Measurements from ENCODE around the gene SEPTIN8. TPM values are rescaled to one million over a fixed set of nuclear protein-coding genes. Genes with fewer than 3 reads are reported as not detected.
A peak's percentile ranks its signal among the peaks of the same experiment; 100 is the strongest.

SEPTIN8 gene
- total RNA-seq, 1 experiment from 2014 or later = 12.4 TPM

DNA sequence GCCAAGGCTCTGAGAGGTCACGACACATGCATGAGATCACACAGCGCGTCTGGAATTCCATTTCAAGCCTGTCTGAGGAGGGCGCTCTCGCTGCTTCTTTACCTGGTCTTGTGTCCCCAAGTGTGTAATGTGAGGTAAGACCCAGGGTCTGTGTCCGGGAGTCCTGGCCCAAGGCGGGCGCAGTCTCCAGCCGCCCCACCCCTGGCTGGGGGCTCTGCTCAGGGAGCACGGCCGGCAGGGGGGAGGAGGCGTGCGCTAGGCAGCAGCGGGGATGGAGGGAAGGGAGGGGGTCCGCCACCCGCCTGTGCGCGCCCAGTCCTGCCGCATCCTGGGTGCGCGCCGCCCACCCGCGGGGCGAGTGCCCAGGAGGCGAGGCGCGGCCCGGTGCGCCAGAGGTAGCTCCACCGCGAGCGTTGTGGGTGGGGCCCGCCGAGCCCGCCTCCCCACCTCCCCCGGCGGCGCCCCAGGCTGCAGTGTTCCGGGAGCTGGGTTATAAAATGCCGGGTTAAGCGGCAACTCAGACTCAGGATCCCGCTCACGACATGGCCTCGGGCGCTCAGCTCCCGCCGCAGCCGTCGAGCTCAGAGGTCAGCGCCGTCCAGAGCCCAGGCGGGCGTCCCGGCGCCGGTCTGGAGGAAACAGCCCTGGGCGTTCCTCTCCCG lies 30.0 kb downstream of the SEPTIN8 start, which contains the start of gene CCNI2:
Gene CCNI2 (plus strand): TSS at position 473 of the 662 bp plus-strand sequence. CDS start 70 bp downstream, at position 543.
- H3K27me3 ChIP-seq (ENCODE audit: control insufficient read depth, insufficient read depth, low read length) = peaks cover 43% of the 10 kb centered on the region
- DNase-seq = peak; percentile 86

DNA sequence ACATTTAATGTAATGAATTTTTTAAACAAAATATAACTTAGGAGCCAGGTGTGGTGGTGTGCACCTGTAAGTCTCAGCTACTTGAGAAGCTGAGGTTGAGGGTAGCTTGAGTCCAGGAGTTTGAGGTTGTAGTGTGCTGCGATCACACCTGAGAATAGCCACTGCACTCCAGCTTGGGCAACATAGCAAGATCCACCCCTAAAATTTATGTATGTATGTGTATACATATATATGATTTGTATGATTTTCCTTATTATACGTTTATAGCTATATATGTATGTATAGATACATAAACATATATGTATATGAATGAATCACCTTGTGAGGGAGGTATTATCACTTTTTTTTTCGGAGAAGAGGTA lies 30.5 kb downstream of the SEPTIN8 start:
- H3K4me3 ChIP-seq (ENCODE audit: insufficient read depth, low read depth, low read length) = no peak overlapping the region
- H3K36me3 ChIP-seq (replicated peaks; ENCODE audit: control insufficient read depth, insufficient read depth, low read length) = no peaks in the 10 kb centered on the region
- DNase-seq = no peak
- peaks cover 43% of the 10 kb centered on the region for H3K27me3 ChIP-seq (ENCODE audit: control insufficient read depth, insufficient read depth, low read length)

More for the DNA sequence above, 30.0 kb downstream of the SEPTIN8 start, which contains the start of gene CCNI2:
- peak within 1 kb of the TSS; percentile 48 for H3K4me3 ChIP-seq (ENCODE audit: insufficient read depth, low read depth, low read length)
- H3K36me3 ChIP-seq (replicated peaks; ENCODE audit: control insufficient read depth, insufficient read depth, low read length) = no peaks in the 10 kb centered on the region

- no peak for DNase-seq
- H3K27me3 ChIP-seq (ENCODE audit: control insufficient read depth, insufficient read depth, low read length) = peaks cover 37% of the 10 kb centered on the region
- no peaks in the 10 kb centered on the region for H3K36me3 ChIP-seq (replicated peaks; ENCODE audit: control insufficient read depth, insufficient read depth, low read length)
- H3K4me3 ChIP-seq (ENCODE audit: insufficient read depth, low read depth, low read length) = no peak overlapping the region
Observed at GRCh38 chr5:132744659-132745058, 32.4 kb downstream of the SEPTIN8 start.

- Histone ChIP-seq H3K27me3 (ENCODE audit: control insufficient read depth, insufficient read depth, low read length) (peaks cover 19% of the 10 kb centered on the region), H3K4me3 (ENCODE audit: insufficient read depth, low read depth, low read length) (no peak overlapping the region), H3K36me3 (replicated peaks; ENCODE audit: control insufficient read depth, insufficient read depth, low read length) (no peaks in the 10 kb centered on the region)
- no peak for DNase-seq
Observed at GRCh38 chr5:132742626-132743025, 34.4 kb downstream of the SEPTIN8 start.

DNA sequence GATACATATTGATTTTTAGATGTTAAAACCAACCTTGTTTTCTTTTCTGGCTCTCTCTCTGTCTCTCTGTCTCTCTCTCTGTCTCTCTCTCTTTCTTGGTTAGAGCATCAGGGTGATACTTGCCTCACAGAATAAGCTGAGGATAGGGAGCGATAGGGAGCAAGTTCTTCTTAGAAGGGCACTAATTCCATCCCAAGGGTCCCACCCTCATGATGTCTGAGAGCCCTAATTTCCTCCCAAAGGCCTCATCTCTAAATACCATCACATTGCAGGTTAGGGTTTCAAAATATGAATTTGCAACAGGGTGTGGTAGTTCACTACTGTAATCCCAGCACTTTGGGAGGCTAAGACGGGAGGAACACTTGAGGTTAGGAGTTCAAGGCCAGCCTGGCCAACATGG lies 34.9 kb downstream of the SEPTIN8 start:
- peaks cover 15% of the 10 kb centered on the region for H3K27me3 ChIP-seq (ENCODE audit: control insufficient read depth, insufficient read depth, low read length)
- H3K4me3 ChIP-seq (ENCODE audit: insufficient read depth, low read depth, low read length) = no peak overlapping the region
- no peak for DNase-seq
- no peaks in the 10 kb centered on the region for H3K36me3 ChIP-seq (replicated peaks; ENCODE audit: control insufficient read depth, insufficient read depth, low read length)

- Histone ChIP-seq H3K4me3 (ENCODE audit: insufficient read depth, low read depth, low read length) (no peak overlapping the region), H3K27me3 (ENCODE audit: control insufficient read depth, insufficient read depth, low read length) (peaks cover 2% of the 10 kb centered on the region; the same call in 1 of the 2 replicates), H3K36me3 (replicated peaks; ENCODE audit: control insufficient read depth, insufficient read depth, low read length) (no peaks in the 10 kb centered on the region)
- DNase-seq = no peak
Observed at GRCh38 chr5:132739232-132739631, 37.8 kb downstream of the SEPTIN8 start.

DNA sequence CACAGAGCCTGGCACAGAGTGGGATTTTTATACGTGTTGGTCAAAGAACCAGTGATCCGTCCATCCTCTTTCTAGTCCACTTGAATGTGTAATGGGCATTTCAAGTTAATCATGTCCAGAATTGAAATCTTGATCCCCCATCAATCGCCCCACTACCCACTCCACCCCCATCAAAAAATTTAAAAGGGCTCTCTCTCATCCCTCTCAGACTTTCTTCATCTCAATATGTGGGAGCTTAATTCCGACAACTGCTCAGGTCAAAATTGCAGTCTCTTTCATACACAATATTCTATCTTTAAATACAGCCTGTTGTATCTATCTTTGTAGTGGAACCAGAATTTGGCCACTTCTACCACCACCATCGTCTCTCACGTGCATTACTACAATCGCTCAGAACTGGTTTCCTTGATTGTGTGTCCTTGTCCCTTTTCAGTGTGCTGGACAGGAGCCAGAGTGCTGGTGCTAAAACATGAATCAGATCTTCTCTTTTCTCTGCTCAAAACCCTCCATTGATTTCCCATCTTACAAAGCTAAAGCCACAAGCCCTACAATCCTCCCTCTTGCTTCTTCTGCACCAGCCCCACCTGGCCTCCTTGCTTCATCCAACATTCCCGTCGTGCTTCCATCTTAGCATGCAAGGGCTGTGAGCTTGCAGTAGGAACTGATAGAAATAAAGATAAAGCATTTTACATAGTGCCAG lies 38.9 kb downstream of the SEPTIN8 start:
- H3K36me3 ChIP-seq (replicated peaks; ENCODE audit: control insufficient read depth, insufficient read depth, low read length) = no peaks in the 10 kb centered on the region
- no peak for DNase-seq
- no peak overlapping the region for H3K4me3 ChIP-seq (ENCODE audit: insufficient read depth, low read depth, low read length)
- peaks cover 2% of the 10 kb centered on the region; the same call in 1 of the 2 replicates for H3K27me3 ChIP-seq (ENCODE audit: control insufficient read depth, insufficient read depth, low read length)

DNA sequence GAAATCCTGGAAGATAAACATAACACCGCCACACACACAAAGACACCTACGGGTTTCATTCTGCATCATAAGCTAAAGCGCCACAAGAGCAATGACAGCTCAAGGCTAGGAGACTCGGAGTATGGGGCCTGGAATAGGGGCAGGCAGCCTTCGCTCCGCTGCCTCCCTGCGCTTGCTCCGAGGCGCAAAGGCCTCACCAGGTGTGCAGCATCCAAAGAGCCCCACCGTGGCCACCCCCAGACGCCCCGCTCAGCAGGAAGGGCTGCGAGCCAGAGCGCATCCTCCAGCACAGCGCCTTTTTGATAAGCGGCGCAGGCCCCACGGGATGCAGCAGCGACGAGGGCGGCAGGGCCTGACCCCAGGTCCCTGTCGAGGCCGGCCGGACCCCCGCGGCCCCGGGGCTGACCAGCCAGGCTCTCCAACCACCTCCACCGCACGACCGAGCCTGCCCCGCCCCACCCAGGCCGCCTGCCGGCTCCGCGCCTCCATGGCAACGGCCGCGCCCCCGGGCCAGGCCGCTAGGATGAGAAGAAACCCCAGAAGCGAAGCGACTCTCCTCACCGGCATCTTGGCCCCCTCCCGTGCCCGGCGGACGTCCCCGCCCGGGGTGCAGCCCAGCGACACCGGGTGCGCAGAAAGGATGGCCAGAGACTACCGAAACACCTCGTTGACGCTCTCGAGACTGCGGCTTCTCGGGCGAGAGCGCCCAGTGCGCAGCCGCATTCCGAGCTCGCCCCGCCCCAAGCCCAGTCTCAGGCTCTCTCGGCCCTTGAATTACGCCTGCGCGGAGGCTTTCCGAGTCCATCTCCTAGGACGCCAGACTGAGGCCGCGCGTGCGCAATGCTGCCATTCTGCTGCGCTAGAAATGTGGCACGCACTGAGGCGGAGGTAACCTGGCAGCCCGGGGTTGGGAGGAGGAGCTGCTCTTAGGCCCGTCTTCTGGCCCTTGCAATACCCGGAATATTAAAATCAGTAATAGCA lies 39.9 kb downstream of the SEPTIN8 start, which contains the start of gene KIF3A:
Gene KIF3A (minus strand): TSS at position 694 of the 981 bp plus-strand sequence. CDS start 127 bp downstream, at position 567.
- peaks cover 2% of the 10 kb centered on the region; the same call in 1 of the 2 replicates for H3K27me3 ChIP-seq (ENCODE audit: control insufficient read depth, insufficient read depth, low read length)
- H3K4me3 ChIP-seq (ENCODE audit: insufficient read depth, low read depth, low read length) = peak within 1 kb of the TSS; percentile 88
- DNase-seq = peak; percentile 99
- no peaks in the 10 kb centered on the region for H3K36me3 ChIP-seq (replicated peaks; ENCODE audit: control insufficient read depth, insufficient read depth, low read length)

- Histone ChIP-seq H3K4me3 (ENCODE audit: insufficient read depth, low read depth, low read length) (no peak overlapping the region), H3K27me3 (ENCODE audit: control insufficient read depth, insufficient read depth, low read length) (peaks cover 2% of the 10 kb centered on the region; the same call in 1 of the 2 replicates), H3K36me3 (replicated peaks; ENCODE audit: control insufficient read depth, insufficient read depth, low read length) (no peaks in the 10 kb centered on the region)
- no peak for DNase-seq
Observed at GRCh38 chr5:132734687-132735086, 42.4 kb downstream of the SEPTIN8 start.

DNA sequence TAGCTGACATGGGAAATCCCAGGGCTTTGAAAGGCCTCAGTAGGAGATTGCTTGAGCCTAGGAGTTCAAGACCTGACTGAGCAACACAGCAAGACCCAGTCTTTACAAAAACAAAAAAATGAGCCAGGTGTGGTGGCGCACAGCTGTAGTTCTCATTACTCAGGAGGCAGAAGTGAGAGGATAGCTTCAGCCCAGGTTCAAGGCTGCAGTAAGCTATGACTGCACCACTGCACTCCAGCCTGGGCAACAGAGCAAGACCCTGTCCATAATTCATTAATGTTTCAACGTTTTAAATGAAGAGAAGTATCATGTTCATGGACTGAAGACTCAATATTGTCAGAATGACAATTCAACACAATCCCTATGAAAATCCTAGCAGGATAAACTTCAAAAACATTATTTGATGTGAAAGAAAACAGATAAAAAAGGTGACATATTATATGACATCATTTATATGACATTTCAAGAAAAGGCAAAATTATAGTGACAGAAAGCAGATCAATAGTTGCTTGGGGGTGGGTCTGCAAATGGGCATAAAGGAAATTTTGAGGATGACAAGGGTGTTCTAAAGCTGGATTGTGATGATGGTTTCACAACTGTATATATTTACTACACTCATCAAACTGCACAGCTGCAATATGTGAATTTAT lies 43.4 kb downstream of the SEPTIN8 start:
- no peak overlapping the region for H3K4me3 ChIP-seq (ENCODE audit: insufficient read depth, low read depth, low read length)
- no peaks in the 10 kb centered on the region; the same call in 1 of the 2 replicates for H3K27me3 ChIP-seq (ENCODE audit: control insufficient read depth, insufficient read depth, low read length)
- DNase-seq = no peak

DNA sequence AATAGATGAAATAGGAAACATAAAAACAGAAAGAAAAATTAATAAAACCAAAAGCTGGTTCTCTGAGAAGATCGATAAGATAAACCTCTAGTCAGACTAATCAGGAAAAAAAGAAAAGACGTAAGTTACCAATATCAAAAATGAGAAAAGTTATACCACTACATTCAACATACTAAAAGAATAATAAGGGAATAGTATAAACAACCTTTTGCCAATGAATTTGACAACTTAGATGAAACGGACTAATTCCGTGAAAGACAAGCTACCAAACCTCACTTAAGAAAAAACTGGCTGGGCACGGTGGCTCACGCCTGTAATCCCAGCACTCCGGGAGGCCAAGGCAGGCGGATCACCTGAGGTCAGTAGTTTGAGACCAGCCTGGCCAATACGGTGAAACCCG lies 47.1 kb downstream of the SEPTIN8 start:
- no peaks in the 10 kb centered on the region for H3K27me3 ChIP-seq (ENCODE audit: control insufficient read depth, insufficient read depth, low read length)
- no peak overlapping the region for H3K4me3 ChIP-seq (ENCODE audit: insufficient read depth, low read depth, low read length)
- no peaks in the 10 kb centered on the region for H3K36me3 ChIP-seq (replicated peaks; ENCODE audit: control insufficient read depth, insufficient read depth, low read length)
- DNase-seq = no peak

More for the DNA sequence above, 43.4 kb downstream of the SEPTIN8 start:
- H3K36me3 ChIP-seq (replicated peaks; ENCODE audit: control insufficient read depth, insufficient read depth, low read length) = no peaks in the 10 kb centered on the region

GRCh38 chr5:132725745-132726144 lies 51.3 kb downstream of the SEPTIN8 start:
- no peak overlapping the region for H3K4me3 ChIP-seq (ENCODE audit: insufficient read depth, low read depth, low read length)
- no peak for DNase-seq
- no peaks in the 10 kb centered on the region for H3K36me3 ChIP-seq (replicated peaks; ENCODE audit: control insufficient read depth, insufficient read depth, low read length)
- no peaks in the 10 kb centered on the region for H3K27me3 ChIP-seq (ENCODE audit: control insufficient read depth, insufficient read depth, low read length)

GRCh38 chr5:132718544-132719312 lies 58.3 kb downstream of the SEPTIN8 start:
- Histone ChIP-seq H3K27me3 (ENCODE audit: control insufficient read depth, insufficient read depth, low read length) (no peaks in the 10 kb centered on the region), H3K4me3 (ENCODE audit: insufficient read depth, low read depth, low read length) (no peak overlapping the region), H3K36me3 (replicated peaks; ENCODE audit: control insufficient read depth, insufficient read depth, low read length) (no peaks in the 10 kb centered on the region)
- no peak for DNase-seq

Measured in H7 (cell line).